Lower leg skin (tissue), 3 donors: ENCODE data around the gene CLRN1.

ENCODE experiments used
- CTCF ChIP-seq, 3 donors: fragments of 450-650 bp; IDR thresholded peaks; one replicate each; pipeline ENCODE4 v1.5.1; 2016; ENCODE audit warnings: antibody characterized with exemption in 3 of 3, mild to moderate bottlenecking in 3 of 3, moderate library complexity in 2 of 3
- POLR2A ChIP-seq, 2 donors: fragments of 450-650 bp; IDR thresholded peaks; one replicate each; pipeline ENCODE4 v1.6.1; 2016 to 2017; ENCODE audit warnings: antibody characterized with exemption in 2 of 2, mild to moderate bottlenecking in 1 of 2, moderate library complexity in 1 of 2

- TF ChIP-seq POLR2A (IDR thresholded peaks at IDR 0.05) (no peak), CTCF (IDR thresholded peaks at IDR 0.05) (no peak)
Measured at GRCh38 chr3:150970665-150971324, 1.7 kb downstream of the CLRN1 start.
